Measurements from ENCODE around the gene KIF19.
"Not testable (repeated sequence)": the region's sequence is repeated elsewhere in the genome, so short reads cannot be mapped to it uniquely, and the experiment has no call there.

The KIF19 gene

GRCh38 chr17:74389937-74390679 lies 64.1 kb downstream of the KIF19 start:
- no peak for DNase-seq (ENCODE audit: low read depth)

GRCh38 chr17:74390680-74391653 lies 64.9 kb downstream of the KIF19 start:
- DNase-seq (ENCODE audit: low read depth): no peak

DNA sequence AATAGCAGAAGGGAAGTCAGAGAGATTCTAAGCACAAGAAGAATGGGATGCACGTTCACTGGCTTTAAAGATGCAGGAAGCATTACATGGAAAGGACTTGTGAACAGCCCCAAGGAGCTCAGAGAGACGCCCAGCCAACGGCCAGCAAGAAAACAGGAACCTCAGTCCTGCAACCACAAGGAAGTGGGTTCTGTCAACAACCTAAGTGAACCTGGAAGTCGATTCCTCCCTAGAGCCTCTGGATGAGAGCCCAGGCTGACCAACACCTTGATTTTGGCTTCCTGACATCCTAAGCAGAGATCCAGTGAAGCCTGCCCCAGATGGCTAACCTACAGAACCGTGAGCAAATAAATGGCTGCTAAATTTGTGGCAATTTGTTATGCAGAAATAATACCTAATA lies 65.7 kb downstream of the KIF19 start:
- no peak for DNase-seq (ENCODE audit: low read depth)

GRCh38 chr17:74392848-74393247 lies 66.8 kb downstream of the KIF19 start:
- no peak for DNase-seq (ENCODE audit: low read depth)

- no peak for DNase-seq (ENCODE audit: low read depth)
These were observed 67.4 kb downstream of the KIF19 start for GRCh38 chr17:74393346-74393942.

- DNase-seq (ENCODE audit: low read depth): no peak
These were observed 68.4 kb downstream of the KIF19 start for GRCh38 chr17:74394275-74394950.

DNA sequence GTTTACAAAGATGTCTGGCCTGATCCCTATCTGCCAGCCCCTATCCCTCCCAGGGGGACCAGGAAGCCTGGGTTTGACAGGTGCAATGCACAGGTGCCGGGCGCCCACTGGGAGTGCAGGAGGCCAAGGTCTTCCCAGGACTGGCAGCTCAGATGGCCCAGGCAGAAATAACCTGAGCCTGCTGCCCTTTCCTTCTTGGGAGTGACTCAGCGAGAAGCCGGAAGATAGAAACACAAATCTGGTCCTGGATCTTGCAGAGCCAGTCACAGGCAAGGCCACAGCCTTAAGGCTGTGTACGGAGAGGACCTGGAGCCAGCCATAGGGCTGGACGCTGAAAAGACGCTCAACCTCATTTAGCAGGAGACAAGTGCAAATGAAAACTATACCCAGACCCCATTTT lies 69.0 kb downstream of the KIF19 start:
- DNase-seq (ENCODE audit: low read depth): no peak

- no peak for DNase-seq (ENCODE audit: low read depth)
These were observed 70.5 kb downstream of the KIF19 start for GRCh38 chr17:74396567-74396966.

GRCh38 chr17:74402048-74402447 lies 76.0 kb downstream of the KIF19 start:
- DNase-seq (ENCODE audit: low read depth): no peak

DNA sequence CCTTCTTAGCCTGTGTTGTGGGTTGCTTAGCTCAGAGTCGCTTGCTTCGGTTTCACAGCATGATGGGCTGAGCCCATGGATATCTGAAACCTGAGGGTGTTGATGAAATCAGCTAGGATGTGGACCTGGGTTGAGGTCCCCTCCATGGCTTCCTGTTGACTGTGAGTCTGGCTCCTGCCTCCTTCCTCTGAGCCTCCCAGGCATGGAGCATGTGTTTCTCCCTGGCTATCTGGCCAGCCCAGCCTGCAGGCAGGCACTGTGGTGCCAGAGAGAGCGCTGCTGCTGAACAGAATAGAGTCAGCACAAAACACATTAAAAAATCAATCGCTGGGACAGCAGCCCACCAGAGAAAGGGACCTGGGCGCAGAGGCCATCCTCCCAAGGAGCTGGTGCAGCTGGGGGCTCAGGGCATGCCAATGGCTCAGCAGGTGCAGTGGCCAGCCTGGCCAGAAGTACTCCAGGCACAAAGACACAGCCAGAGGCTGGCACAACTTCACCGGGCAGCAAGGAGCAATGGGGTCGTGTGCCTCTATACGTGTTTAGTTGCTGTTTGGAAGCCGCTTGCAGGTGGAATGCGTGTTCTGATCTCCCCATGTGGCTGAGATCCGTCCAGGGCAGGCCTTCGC lies 77.6 kb downstream of the KIF19 start:
- no peak for DNase-seq (ENCODE audit: low read depth)

GRCh38 chr17:74404218-74404617 lies 78.2 kb downstream of the KIF19 start:
- no peak for DNase-seq (ENCODE audit: low read depth)

DNA sequence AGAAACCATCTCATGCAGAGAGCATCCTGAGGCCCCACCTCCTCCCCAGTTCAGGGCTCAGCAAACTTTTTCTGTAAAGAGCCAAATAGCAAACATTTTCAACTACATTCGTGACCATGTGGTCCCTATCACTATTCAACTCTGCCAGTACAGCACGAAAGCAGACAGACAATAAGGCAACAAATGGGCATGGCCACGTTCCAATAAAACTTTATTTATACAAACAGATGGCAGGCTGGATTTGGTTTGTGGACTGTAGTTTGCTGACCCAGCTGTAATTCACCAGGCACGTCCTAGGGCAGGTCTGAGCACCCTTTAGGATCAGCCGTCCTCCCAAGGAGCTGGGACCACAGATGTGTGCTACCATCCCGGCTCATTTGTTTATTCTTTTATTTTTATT lies 78.8 kb downstream of the KIF19 start:
- DNase-seq (ENCODE audit: low read depth): no peak

GRCh38 chr17:74405311-74405710 lies 79.3 kb downstream of the KIF19 start:
- DNase-seq (ENCODE audit: low read depth): not testable (repeated sequence)

Measured in GM04503 (cell line).